WTC11 (cell line): ENCODE measurements around the gene GIMAP4. TPM values are rescaled to one million over a fixed set of nuclear protein-coding genes. Genes with fewer than 3 reads are reported as not detected.
"Not testable (repeated sequence)": the region's sequence is repeated elsewhere in the genome, so short reads cannot be mapped to it uniquely, and the experiment has no call there.

Experiments
- ATAC-seq: fragments of 200-7000 bp; cut with Tn5 transposase; 2 replicates; pipeline ENCODE4 v1.10.0; 2021; ENCODE audit warnings: mild to moderate bottlenecking, moderate library complexity
- CTCF ChIA-PET: fragments of 300-600 bp; sonication (Branson Sonifier 250); formaldehyde crosslinking; loops from one replicate; lab custom pipeline; 2021; ENCODE audit warnings: antibody characterized with exemption; lab: Charles Lee
- POLR2A ChIA-PET: fragments of 350-600 bp; sonication (Branson Sonifier 250); formaldehyde crosslinking; loops from one replicate; lab custom pipeline; 2021; ENCODE audit warnings: antibody characterized with exemption; lab: Charles Lee
- DNase-seq: peaks from one replicate; pipeline ENCODE4 v3.0.0; 2021; ENCODE audit warnings: low spot score
- H3K27ac Mint-ChIP-seq: 2 replicates; pipeline ENCODE4 v1.8.0; 2021; ENCODE audit warnings: mixed read lengths
- H3K27me3 Mint-ChIP-seq: 2 replicates; pipeline ENCODE4 v1.8.0; 2021; ENCODE audit warnings: low read depth, mild to moderate bottlenecking, moderate library complexity, mixed read lengths
- H3K36me3 Mint-ChIP-seq: 2 replicates; pipeline ENCODE4 v1.8.0; 2021; ENCODE audit warnings: mixed read lengths
- H3K4me1 Mint-ChIP-seq: 2 replicates; pipeline ENCODE4 v1.8.0; 2022; ENCODE audit warnings: mixed read lengths
- H3K4me3 Mint-ChIP-seq: 2 replicates; pipeline ENCODE4 v1.8.0; 2021; ENCODE audit warnings: mild to moderate bottlenecking, moderate library complexity, mixed read lengths
- H3K9me3 Mint-ChIP-seq: 2 replicates; pipeline ENCODE4 v1.8.0; 2021; ENCODE audit warnings: mixed read lengths
- ATF6 ChIP-seq: sonication (generic); formaldehyde crosslinking; IDR thresholded peaks from 2 replicates; pipeline ENCODE4 v1.8.1; 2023; ENCODE audit warnings: mild to moderate bottlenecking, missing genetic modification reagents
- CDX4 ChIP-seq: fragments of 250-450 bp; sonication (Bioruptor Pico); IDR thresholded peaks from 2 replicates; pipeline ENCODE4 v1.9.0; 2021; ENCODE audit warnings: moderate library complexity, mild to moderate bottlenecking, inconsistent platforms, borderline replicate concordance
- CREB1 ChIP-seq: sonication (generic); formaldehyde crosslinking; IDR thresholded peaks from 2 replicates; pipeline ENCODE4 v1.8.0; 2023; ENCODE audit warnings: mild to moderate bottlenecking, missing genetic modification reagents
- EMX1 ChIP-seq: fragments of 250-450 bp; sonication (Bioruptor Pico); IDR thresholded peaks from 2 replicates; pipeline ENCODE4 v1.8.0; 2021; ENCODE audit warnings: mild to moderate bottlenecking
- GTF2I ChIP-seq: fragments of 250-450 bp; sonication (Bioruptor Pico); conservative IDR thresholded peaks from 2 replicates; pipeline ENCODE4 v1.4.0; 2021; ENCODE audit warnings: mild to moderate bottlenecking
- HMGA2 ChIP-seq: fragments of 250-450 bp; sonication (Bioruptor Pico); IDR thresholded peaks from 2 replicates; pipeline ENCODE4 v1.4.0; 2021; ENCODE audit warnings: mild to moderate bottlenecking, moderate library complexity
- MYBL2 ChIP-seq: sonication (generic); formaldehyde crosslinking; IDR thresholded peaks from 2 replicates; pipeline ENCODE4 v1.8.1; 2023; ENCODE audit warnings: mild to moderate bottlenecking, moderate library complexity, missing genetic modification reagents
- NFYB ChIP-seq: sonication (generic); formaldehyde crosslinking; conservative IDR thresholded peaks from 2 replicates; pipeline ENCODE4 v1.8.0; 2022; ENCODE audit warnings: low read depth, missing genetic modification reagents
- OVOL2 ChIP-seq: fragments of 250-450 bp; sonication (Bioruptor Pico); IDR thresholded peaks from 2 replicates; pipeline ENCODE4 v1.9.0; 2021; ENCODE audit warnings: mild to moderate bottlenecking, borderline replicate concordance
- PREB ChIP-seq: sonication (generic); formaldehyde crosslinking; IDR thresholded peaks from 2 replicates; pipeline ENCODE4 v1.8.1; 2022; ENCODE audit warnings: mild to moderate bottlenecking, missing genetic modification reagents, moderate library complexity, borderline replicate concordance
- PRRX2 ChIP-seq: fragments of 250-450 bp; sonication (Bioruptor Pico); IDR thresholded peaks from 2 replicates; pipeline ENCODE4 v1.8.0; 2021; ENCODE audit warnings: mild to moderate bottlenecking
- ZNF121 ChIP-seq: sonication (generic); formaldehyde crosslinking; IDR thresholded peaks from 2 replicates; pipeline ENCODE4 v1.8.0; 2023; ENCODE audit warnings: missing genetic modification reagents
- ZNF219 ChIP-seq: sonication (generic); formaldehyde crosslinking; IDR thresholded peaks from 2 replicates; pipeline ENCODE4 v1.8.0; 2023; ENCODE audit warnings: missing genetic modification reagents, mild to moderate bottlenecking, borderline replicate concordance
- ZNF317 ChIP-seq: sonication (generic); formaldehyde crosslinking; IDR thresholded peaks from 2 replicates; pipeline ENCODE4 v1.8.1; 2023; ENCODE audit warnings: low read depth, mild to moderate bottlenecking, moderate library complexity, missing genetic modification reagents, borderline replicate concordance
- ZNF396 ChIP-seq: fragments of 250-450 bp; sonication (Bioruptor Pico); IDR thresholded peaks from 2 replicates; pipeline ENCODE4 v1.8.0; 2021; ENCODE audit warnings: mild to moderate bottlenecking, moderate library complexity, borderline replicate concordance
- total RNA-seq: library from RNA; stranded (reverse); gene quantifications from 3 replicates; pipeline ENCODE4 v1.2.3, GENCODE V29; 2021
- TF ChIP-seq, protein P1 (sequence below): sonication (generic); formaldehyde crosslinking; IDR thresholded peaks from 2 replicates; pipeline ENCODE4 v1.8.1; 2023; ENCODE audit warnings: mild to moderate bottlenecking, moderate library complexity, missing genetic modification reagents
- TF ChIP-seq, protein P2 (sequence below): fragments of 250-450 bp; sonication (Bioruptor Pico); IDR thresholded peaks from 2 replicates; pipeline ENCODE4 v2.1.2; 2022; ENCODE audit warnings: mild to moderate bottlenecking, moderate library complexity
- TF ChIP-seq, protein P3 (sequence below): sonication (generic); formaldehyde crosslinking; IDR thresholded peaks from 2 replicates; pipeline ENCODE4 v1.8.0; 2022; ENCODE audit warnings: mild to moderate bottlenecking, missing genetic modification reagents

GIMAP4 gene
- total RNA-seq, 1 experiment from 2014 or later, result 0.28 TPM

- CTCF ChIA-PET, result no interaction called here
Observed at GRCh38 chr7:150572496-150572895, 5.3 kb downstream of the GIMAP4 start.

DNA sequence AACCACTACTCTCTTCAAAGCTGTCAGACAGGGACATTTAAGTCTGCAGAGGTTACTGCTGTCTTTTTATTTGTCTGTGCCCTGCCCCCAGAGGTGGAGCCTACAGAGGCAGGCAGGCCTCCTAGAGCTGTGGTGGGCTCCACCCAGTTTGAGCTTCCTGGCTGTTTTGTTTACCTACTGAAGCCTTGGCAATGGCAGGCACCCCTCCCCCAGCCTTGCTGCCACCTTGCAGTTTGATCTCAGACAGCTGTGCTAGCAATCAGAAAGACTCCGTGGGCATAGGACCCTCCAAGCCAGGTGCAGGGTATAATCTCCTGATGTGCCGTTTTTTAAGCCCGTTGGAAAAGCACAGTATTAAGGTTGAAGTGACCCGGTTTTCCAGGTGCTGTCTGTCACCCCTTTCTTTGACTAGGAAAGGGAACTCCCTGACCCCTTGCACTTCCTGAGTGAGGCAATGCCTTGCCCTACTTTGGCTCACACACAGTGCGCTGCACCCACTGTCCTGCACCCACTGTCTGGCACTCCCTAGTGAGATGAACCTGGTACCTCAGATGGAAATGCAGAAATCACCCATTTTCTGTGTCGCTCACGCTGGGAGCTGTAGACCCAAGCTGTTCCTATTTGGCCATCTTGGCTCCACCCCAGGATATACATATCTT is 12.9 kb downstream of the GIMAP4 start:
- POLR2A ChIA-PET, H3K4me1 Mint-ChIP-seq, DNase-seq, H3K4me3 Mint-ChIP-seq, H3K27ac Mint-ChIP-seq, CTCF ChIA-PET, ATAC-seq: not testable (repeated sequence)
- H3K9me3 Mint-ChIP-seq, result peaks cover 53% of the 10 kb centered on the region
- H3K36me3 Mint-ChIP-seq, result peaks cover 14% of the 10 kb centered on the region
- H3K27me3 Mint-ChIP-seq, result peaks cover 78% of the 10 kb centered on the region

More at GRCh38 chr7:150572496-150572895, 5.3 kb downstream of the GIMAP4 start:
- H3K4me1 Mint-ChIP-seq, result peaks cover 3% of the 10 kb centered on the region
- no peak for DNase-seq
- no peak overlapping the region for H3K4me3 Mint-ChIP-seq
- no peak for ATAC-seq
- peaks cover 23% of the 10 kb centered on the region for H3K9me3 Mint-ChIP-seq
- peaks cover 17% of the 10 kb centered on the region for H3K27me3 Mint-ChIP-seq
- no peaks in the 10 kb centered on the region for H3K36me3 Mint-ChIP-seq
- TF ChIP-seq, protein P1, sequence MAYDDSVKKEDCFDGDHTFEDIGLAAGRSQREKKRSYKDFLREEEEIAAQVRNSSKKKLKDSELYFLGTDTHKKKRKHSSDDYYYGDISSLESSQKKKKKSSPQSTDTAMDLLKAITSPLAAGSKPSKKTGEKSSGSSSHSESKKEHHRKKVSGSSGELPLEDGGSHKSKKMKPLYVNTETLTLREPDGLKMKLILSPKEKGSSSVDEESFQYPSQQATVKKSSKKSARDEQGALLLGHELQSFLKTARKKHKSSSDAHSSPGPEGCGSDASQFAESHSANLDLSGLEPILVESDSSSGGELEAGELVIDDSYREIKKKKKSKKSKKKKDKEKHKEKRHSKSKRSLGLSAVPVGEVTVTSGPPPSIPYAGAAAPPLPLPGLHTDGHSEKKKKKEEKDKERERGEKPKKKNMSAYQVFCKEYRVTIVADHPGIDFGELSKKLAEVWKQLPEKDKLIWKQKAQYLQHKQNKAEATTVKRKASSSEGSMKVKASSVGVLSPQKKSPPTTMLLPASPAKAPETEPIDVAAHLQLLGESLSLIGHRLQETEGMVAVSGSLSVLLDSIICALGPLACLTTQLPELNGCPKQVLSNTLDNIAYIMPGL (CRISPR knock-in tag), result no peak
- TF ChIP-seq PREB (no peak), ZNF396 (CRISPR knock-in tag) (no peak), GTF2I (CRISPR knock-in tag) (no peak), ZNF121 (CRISPR knock-in tag) (no peak), ZNF317 (CRISPR knock-in tag) (no peak), MYBL2 (CRISPR knock-in tag) (no peak), PRRX2 (CRISPR knock-in tag) (no peak), CDX4 (CRISPR knock-in tag) (no peak), OVOL2 (CRISPR knock-in tag) (no peak), HMGA2 (no peak)
- TF ChIP-seq, protein P2, sequence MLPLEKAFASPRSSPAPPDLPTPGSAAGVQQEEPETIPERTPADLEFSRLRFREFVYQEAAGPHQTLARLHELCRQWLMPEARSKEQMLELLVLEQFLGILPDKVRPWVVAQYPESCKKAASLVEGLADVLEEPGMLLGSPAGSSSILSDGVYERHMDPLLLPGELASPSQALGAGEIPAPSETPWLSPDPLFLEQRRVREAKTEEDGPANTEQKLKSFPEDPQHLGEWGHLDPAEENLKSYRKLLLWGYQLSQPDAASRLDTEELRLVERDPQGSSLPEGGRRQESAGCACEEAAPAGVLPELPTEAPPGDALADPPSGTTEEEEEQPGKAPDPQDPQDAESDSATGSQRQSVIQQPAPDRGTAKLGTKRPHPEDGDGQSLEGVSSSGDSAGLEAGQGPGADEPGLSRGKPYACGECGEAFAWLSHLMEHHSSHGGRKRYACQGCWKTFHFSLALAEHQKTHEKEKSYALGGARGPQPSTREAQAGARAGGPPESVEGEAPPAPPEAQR (CRISPR knock-in tag), result no peak
- no peak overlapping the region for H3K27ac Mint-ChIP-seq
- POLR2A ChIA-PET, result no interaction called here

GRCh38 chr7:150580638-150581394 is 13.6 kb downstream of the GIMAP4 start:
- DNase-seq (no peak), ATAC-seq (no peak)
- ChIA-PET POLR2A (no interaction called here), CTCF (no interaction called here)
- Mint-ChIP-seq H3K9me3 (peaks cover 47% of the 10 kb centered on the region), H3K4me3 (no peak overlapping the region), H3K4me1 (no peaks in the 10 kb centered on the region), H3K36me3 (peaks cover 14% of the 10 kb centered on the region), H3K27ac (no peak overlapping the region), H3K27me3 (peaks cover 78% of the 10 kb centered on the region)
- TF ChIP-seq OVOL2 (CRISPR knock-in tag) (no peak), ZNF219 (CRISPR knock-in tag) (no peak), NFYB (CRISPR knock-in tag) (no peak), EMX1 (no peak), ATF6 (CRISPR knock-in tag) (no peak), CREB1 (CRISPR knock-in tag) (no peak)
- TF ChIP-seq, protein P3, sequence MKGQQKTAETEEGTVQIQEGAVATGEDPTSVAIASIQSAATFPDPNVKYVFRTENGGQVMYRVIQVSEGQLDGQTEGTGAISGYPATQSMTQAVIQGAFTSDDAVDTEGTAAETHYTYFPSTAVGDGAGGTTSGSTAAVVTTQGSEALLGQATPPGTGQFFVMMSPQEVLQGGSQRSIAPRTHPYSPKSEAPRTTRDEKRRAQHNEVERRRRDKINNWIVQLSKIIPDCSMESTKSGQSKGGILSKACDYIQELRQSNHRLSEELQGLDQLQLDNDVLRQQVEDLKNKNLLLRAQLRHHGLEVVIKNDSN (CRISPR knock-in tag), result no peak
